Measurements from ENCODE around the gene CACNA2D2. TPM values are rescaled to one million over a fixed set of nuclear protein-coding genes. Genes with fewer than 3 reads are reported as not detected.

The CACNA2D2 gene
- total and polyA plus RNA-seq, 2 of the 4 experiments (the other 2 are of a cell fraction), result 0.15 TPM; not detected in 1

- Histone ChIP-seq H2BK20ac (ENCODE audit: low read depth, low read length) (no peak overlapping the region), H4K8ac (ENCODE audit: low read depth in 2 of 2, low read length in 2 of 2) (no peak overlapping the region), H4K91ac (ENCODE audit: insufficient read depth, low read depth, low read length) (no peak overlapping the region), H3K36me3 (ENCODE audit: control insufficient read depth, insufficient read depth, low read length) (no peaks in the 10 kb centered on the region), H3K18ac (ENCODE audit: low read depth, low read length) (no peak overlapping the region), H3K9me1 (ENCODE audit: insufficient read depth, low read length) (0 out of 2 replicates have a peak, but pooled peaks cover 3% of the 10 kb centered on the region), H3K9ac (ENCODE audit: low read depth, low read length) (no peak overlapping the region), H2AK5ac (ENCODE audit: low read depth, low read length) (no peak overlapping the region), H4K5ac (ENCODE audit: low read depth, low read length) (no peak overlapping the region), H2BK15ac (ENCODE audit: low read depth, low read length) (no peak overlapping the region), H4K20me1 (ENCODE audit: insufficient read depth, low read length) (no peaks in the 10 kb centered on the region; the same call in 1 of the 2 replicates), H3K23ac (ENCODE audit: low read depth, low read length) (no peak overlapping the region), H3K27ac (ENCODE audit: insufficient read depth, low read length) (no peak overlapping the region), H3K27me3 (ENCODE audit: control insufficient read depth, insufficient read depth, low read length) (peaks cover 56% of the 10 kb centered on the region), H2AK9ac (replicated peaks; ENCODE audit: low read depth, low read length, poor library complexity) (no peak overlapping the region), H3K9me3 (ENCODE audit: control insufficient read depth, insufficient read depth, low read length) (no peaks in the 10 kb centered on the region), H2BK5ac (ENCODE audit: low read depth, low read length, poor library complexity, severe bottlenecking) (no peak overlapping the region), H3K4me2 (ENCODE audit: low read depth, low read length) (no peak overlapping the region), H3K4me1 (ENCODE audit: control insufficient read depth, insufficient read depth, low read length) (no peaks in the 10 kb centered on the region), H3K79me1 (ENCODE audit: low read depth in 1 of 2, low read length in 2 of 2) (no peaks in the 10 kb centered on the region), H3K14ac (replicated peaks; ENCODE audit: low read depth, low read length) (no peak overlapping the region), H2AFZ (replicated peaks; ENCODE audit: low read length, poor library complexity) (no peak overlapping the region), H3K4me3 (ENCODE audit: insufficient read depth, low read depth, low read length) (no peak overlapping the region), H2BK120ac (ENCODE audit: low read depth, low read length) (no peak overlapping the region), H3K4ac (ENCODE audit: low read depth, low read length) (no peak overlapping the region), H3K56ac (ENCODE audit: extremely low read depth, insufficient read depth, low read length) (no peak overlapping the region)
- dilution Hi-C loops (cut with HindIII; ENCODE audit: low sequenced_read_pairs, unreplicated experiment), result no loop called here
- no peak for ATAC-seq (ENCODE audit: low read depth)
- ChIA-PET POLR2A (ENCODE audit: unreplicated experiment) (no interaction called here), CTCF (no interaction called here)
- in situ Hi-C loops (cut with MboI; ENCODE audit: low sequenced_read_pairs), result no loop called here
- TF ChIP-seq SMC3 (IDR thresholded peaks at IDR 0.05; ENCODE audit: low read depth, low read length), result no peak
- TF ChIP-seq RCOR1 (IDR thresholded peaks at IDR 0.05; ENCODE audit: insufficient replicate concordance, low read length), result no peak
- TF ChIP-seq RAD21 (IDR thresholded peaks at IDR 0.05; ENCODE audit: low read length), result no peak
- TF ChIP-seq USF2 (IDR thresholded peaks at IDR 0.05; ENCODE audit: low read depth, low read length), result no peak
- TF ChIP-seq CEBPB (IDR thresholded peaks at IDR 0.05; ENCODE audit: low read depth, low read length), result no peak
- no peak for TF ChIP-seq CTCF (conservative IDR thresholded peaks at IDR 0.05; ENCODE audit: low read depth, low read length)
- TF ChIP-seq RFX5 (IDR thresholded peaks at IDR 0.05; ENCODE audit: low read depth, low read length), result no peak
- TF ChIP-seq MAFK (IDR thresholded peaks at IDR 0.05; ENCODE audit: low read depth, low read length), result no peak
- no peak for TF ChIP-seq MAZ (IDR thresholded peaks at IDR 0.05; ENCODE audit: borderline replicate concordance, low read depth, low read length)
- TF ChIP-seq CHD1 (IDR thresholded peaks at IDR 0.05; ENCODE audit: low read depth, low read length), result no peak
- TF ChIP-seq NFE2L2 (IDR thresholded peaks at IDR 0.05; ENCODE audit: low read depth, low read length), result no peak
- TF ChIP-seq MXI1 (IDR thresholded peaks at IDR 0.05; ENCODE audit: borderline replicate concordance, low read depth, low read length), result no peak
- DNase-seq, result no peak
- WGBS, 2 experiments (ENCODE audit: extremely low coverage in 2 of 2, insufficient read length in 1 of 2), result 66% methylated on average over 2 of the region's 6 CpGs; no CpG with 5 or more reads in 1 of the 2 experiments
- intact Hi-C loops (cut with micrococcal nuclease), result no loop called here
- no TSS peak for BruUV-seq (replicated peaks)
Observed at GRCh38 chr3:50466177-50466576, 37.3 kb downstream of the CACNA2D2 start.
